KMS-11 (cell line): ENCODE data around the gene CEP83.
A peak's percentile ranks its signal among the peaks of the same experiment; 100 is the strongest.

ENCODE experiments used
- H2AFZ ChIP-seq: fragments of 200-600 bp; sonication (generic); 2 replicates; pipeline ENCODE4 v1.6.1; 2016; ENCODE audit warnings: antibody characterized with exemption, mixed run types, low read depth
- H3K27ac ChIP-seq: fragments of 200-600 bp; sonication (generic); 2 replicates; pipeline ENCODE4 v1.6.1; 2016; ENCODE audit warnings: mild to moderate bottlenecking, mixed run types
- H3K27me3 ChIP-seq: fragments of 200-600 bp; sonication (generic); 2 replicates; pipeline ENCODE4 v1.6.1; 2017; ENCODE audit warnings: mild to moderate bottlenecking, low read depth, mixed run types, moderate library complexity; ENCODE audit not compliant: insufficient read depth
- H3K36me3 ChIP-seq: fragments of 200-600 bp; sonication (generic); 2 replicates; pipeline ENCODE4 v1.6.1; 2017; ENCODE audit warnings: mild to moderate bottlenecking, mixed run types; ENCODE audit not compliant: insufficient read depth
- H3K4me1 ChIP-seq: fragments of 200-600 bp; sonication (generic); 2 replicates; pipeline ENCODE4 v1.6.1; 2016; ENCODE audit warnings: mild to moderate bottlenecking, low read depth, mixed run types; ENCODE audit not compliant: poor library complexity, severe bottlenecking
- H3K4me2 ChIP-seq: fragments of 200-600 bp; sonication (generic); 2 replicates; pipeline ENCODE4 v1.7.0; 2016; ENCODE audit warnings: mild to moderate bottlenecking, mixed run types
- H3K4me3 ChIP-seq: fragments of 200-600 bp; sonication (generic); IDR thresholded peaks from 2 replicates; pipeline ENCODE4 v1.6.1; 2017; ENCODE audit warnings: low read depth, low read length, mixed read lengths; ENCODE audit not compliant: insufficient read depth
- H3K79me2 ChIP-seq: fragments of 200-600 bp; sonication (generic); 2 replicates; pipeline ENCODE4 v1.6.1; 2016; ENCODE audit warnings: low read depth, mixed run types; ENCODE audit not compliant: insufficient read depth
- H3K9ac ChIP-seq: fragments of 200-600 bp; sonication (generic); 2 replicates; pipeline ENCODE4 v1.6.1; 2016; ENCODE audit warnings: mild to moderate bottlenecking, mixed run types
- H4K20me1 ChIP-seq: fragments of 200-600 bp; sonication (generic); 2 replicates; pipeline ENCODE4 v1.6.1; 2016; ENCODE audit warnings: mild to moderate bottlenecking, mixed run types; ENCODE audit not compliant: insufficient read depth
- CTCF ChIP-seq: fragments of 200-600 bp; sonication (generic); conservative IDR thresholded peaks from 2 replicates; pipeline ENCODE4 v1.6.1; 2017; ENCODE audit warnings: low read depth, mild to moderate bottlenecking, antibody characterized with exemption, low read length, moderate library complexity, mixed read lengths

Gene CEP83

GRCh38 chr12:94338006-94338794 is 121.5 kb downstream of the CEP83 start:
- no peak overlapping the region for H3K4me2 ChIP-seq
- H3K4me3 ChIP-seq = no peak overlapping the region
- no peaks in the 10 kb centered on the region for H3K36me3 ChIP-seq
- no peaks in the 10 kb centered on the region for H3K4me1 ChIP-seq
- H2AFZ ChIP-seq = no peak overlapping the region
- TF ChIP-seq CTCF = no peak
- no peak overlapping the region for H3K9ac ChIP-seq
- H3K27me3 ChIP-seq = no peaks in the 10 kb centered on the region
- no peaks in the 10 kb centered on the region for H3K79me2 ChIP-seq
- no peak overlapping the region for H3K27ac ChIP-seq
- H4K20me1 ChIP-seq = no peaks in the 10 kb centered on the region

GRCh38 chr12:94336211-94336925 is 123.3 kb downstream of the CEP83 start:
- Histone ChIP-seq H3K36me3 (no peaks in the 10 kb centered on the region), H3K27me3 (no peaks in the 10 kb centered on the region), H3K4me2 (no peak overlapping the region), H3K79me2 (no peaks in the 10 kb centered on the region), H4K20me1 (no peaks in the 10 kb centered on the region), H3K9ac (no peak overlapping the region), H2AFZ (no peak overlapping the region), H3K27ac (no peak overlapping the region), H3K4me1 (no peaks in the 10 kb centered on the region), H3K4me3 (no peak overlapping the region)
- no peak for TF ChIP-seq CTCF

GRCh38 chr12:94333396-94333795 is 126.3 kb downstream of the CEP83 start:
- H2AFZ ChIP-seq = no peak overlapping the region
- H3K4me2 ChIP-seq = no peak overlapping the region
- H3K4me1 ChIP-seq = no peaks in the 10 kb centered on the region
- H3K4me3 ChIP-seq = no peak overlapping the region
- no peak overlapping the region for H3K27ac ChIP-seq
- H3K9ac ChIP-seq = no peak overlapping the region
- H3K27me3 ChIP-seq = no peaks in the 10 kb centered on the region
- no peaks in the 10 kb centered on the region for H4K20me1 ChIP-seq
- no peak for TF ChIP-seq CTCF
- H3K36me3 ChIP-seq = no peaks in the 10 kb centered on the region
- no peaks in the 10 kb centered on the region for H3K79me2 ChIP-seq

- no peak overlapping the region for H3K4me3 ChIP-seq
- H3K36me3 ChIP-seq = no peaks in the 10 kb centered on the region
- H3K4me1 ChIP-seq = no peaks in the 10 kb centered on the region
These were observed 130.3 kb downstream of the CEP83 start for GRCh38 chr12:94329366-94329765.

More at GRCh38 chr12:94329366-94329765, 130.3 kb downstream of the CEP83 start:
- Histone ChIP-seq H3K27ac (no peak overlapping the region), H3K4me2 (no peak overlapping the region), H4K20me1 (no peaks in the 10 kb centered on the region), H3K79me2 (no peaks in the 10 kb centered on the region), H3K27me3 (no peaks in the 10 kb centered on the region), H2AFZ (no peak overlapping the region), H3K9ac (no peak overlapping the region)
- 0 out of 2 replicates have a peak, but pooled peaks have one; percentile 13 for TF ChIP-seq CTCF
